ENCODE measurements around the gene SLC35A4.

The SLC35A4 gene, protein sequence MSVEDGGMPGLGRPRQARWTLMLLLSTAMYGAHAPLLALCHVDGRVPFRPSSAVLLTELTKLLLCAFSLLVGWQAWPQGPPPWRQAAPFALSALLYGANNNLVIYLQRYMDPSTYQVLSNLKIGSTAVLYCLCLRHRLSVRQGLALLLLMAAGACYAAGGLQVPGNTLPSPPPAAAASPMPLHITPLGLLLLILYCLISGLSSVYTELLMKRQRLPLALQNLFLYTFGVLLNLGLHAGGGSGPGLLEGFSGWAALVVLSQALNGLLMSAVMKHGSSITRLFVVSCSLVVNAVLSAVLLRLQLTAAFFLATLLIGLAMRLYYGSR

DNA sequence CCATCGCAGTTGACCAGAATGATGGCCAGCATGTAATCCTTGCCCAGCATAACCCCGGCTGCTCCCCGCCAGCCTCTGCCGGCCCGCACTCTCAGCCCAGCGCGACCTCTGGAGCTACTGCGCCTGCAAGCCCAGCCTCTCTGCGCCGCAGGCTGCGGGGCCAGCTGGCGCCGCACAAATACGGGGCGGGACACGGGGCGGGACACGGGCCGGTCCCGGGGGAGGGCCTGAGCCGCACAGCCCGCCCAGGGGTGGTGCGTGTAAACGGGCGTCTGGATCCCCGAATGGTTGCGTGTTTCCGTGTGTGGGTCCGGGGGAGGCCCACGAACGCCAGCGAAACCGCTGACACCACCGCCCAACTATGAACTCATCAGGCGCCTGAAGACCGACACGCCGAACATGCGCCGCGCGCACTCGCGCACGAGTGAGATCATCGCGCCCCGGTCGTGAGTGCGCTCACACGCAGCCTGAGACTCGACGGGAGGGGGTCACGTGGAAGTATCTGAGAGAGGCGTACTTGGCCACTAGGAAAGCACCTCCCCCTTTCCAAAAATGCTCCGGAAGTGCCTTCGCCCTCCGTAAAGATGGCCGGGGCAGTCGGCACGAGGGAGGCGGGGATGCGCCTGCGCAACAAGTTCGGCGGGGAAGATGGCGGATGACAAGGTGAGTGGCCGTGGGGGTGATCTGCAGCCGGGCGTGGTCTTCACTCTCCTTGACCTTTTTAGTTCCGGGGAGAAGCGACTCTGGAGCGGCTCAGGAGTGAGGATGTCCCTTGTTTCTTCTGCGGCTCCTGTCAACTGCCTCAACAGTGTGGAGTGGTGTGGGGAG lies at the start of gene SLC35A4, which contains the start of gene APBB3:
SLC35A4 (plus strand) TSS at position 633 of the 828 bp plus-strand sequence. CDS start 2,342 bp downstream, outside the sequence.
APBB3 (minus strand) TSS at position 403 of the 828 bp plus-strand sequence; CDS start at position 50, 353 bp downstream.
- peak; percentile 99 for DNase-seq

DNA sequence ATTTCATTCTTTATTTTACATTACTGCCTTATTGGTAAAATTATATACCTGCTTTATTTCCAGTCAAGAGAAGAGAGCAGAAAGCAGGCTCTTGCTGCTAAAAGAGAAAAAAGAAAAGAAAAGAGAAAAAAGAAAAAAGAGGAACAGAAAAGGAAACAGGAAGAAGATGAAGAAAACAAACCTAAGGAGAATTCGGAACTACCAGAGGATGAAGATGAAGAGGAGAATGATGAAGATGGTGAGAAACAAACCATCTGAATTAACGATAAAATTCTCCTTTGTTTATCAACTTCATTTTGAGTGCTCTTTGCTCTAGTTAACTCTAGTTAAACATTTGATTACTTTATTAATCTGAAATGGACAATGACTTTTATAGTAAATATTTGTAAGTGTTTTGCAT lies 40.6 kb upstream of the SLC35A4 start:
- no peak for DNase-seq

DNA sequence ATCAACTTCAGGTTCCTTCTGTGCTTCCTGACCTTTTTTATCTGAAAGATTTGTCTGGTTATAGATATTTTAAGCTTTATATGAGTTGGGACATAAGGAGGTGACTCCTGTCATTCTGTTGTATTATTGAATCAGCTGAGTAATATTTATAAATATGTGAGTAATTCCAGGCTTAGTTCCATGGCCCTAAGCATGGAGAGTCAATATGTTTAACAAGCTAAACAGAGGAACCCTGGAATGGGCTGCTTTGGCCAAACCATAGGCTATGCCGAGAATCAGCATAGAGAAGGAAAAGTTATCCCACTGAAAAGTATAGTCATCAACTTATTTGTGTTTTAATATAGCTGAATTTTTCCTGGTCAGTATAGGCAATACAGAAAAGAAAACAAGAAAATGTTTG lies 24.4 kb upstream of the SLC35A4 start:
- no peak for DNase-seq

DNA sequence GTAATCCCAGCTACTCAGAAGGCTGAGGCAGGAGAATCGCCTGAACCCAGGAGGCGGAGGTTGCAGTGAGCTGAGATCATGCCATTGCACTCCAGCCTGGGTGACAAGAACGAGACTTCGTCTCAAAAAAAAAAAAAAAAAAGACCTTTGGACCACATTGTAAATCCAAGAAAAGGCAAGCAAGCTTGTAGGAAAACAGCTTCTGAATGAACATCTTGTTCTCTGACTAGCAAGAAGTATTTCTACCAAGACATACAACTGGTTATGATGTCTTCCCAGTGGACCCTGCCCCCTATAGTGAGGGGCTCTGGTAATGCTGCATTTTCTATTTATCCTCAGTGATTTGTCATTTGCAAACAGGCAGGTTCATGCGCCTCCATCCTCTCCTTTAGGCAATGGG lies 21.7 kb upstream of the SLC35A4 start:
- no peak for DNase-seq

DNA sequence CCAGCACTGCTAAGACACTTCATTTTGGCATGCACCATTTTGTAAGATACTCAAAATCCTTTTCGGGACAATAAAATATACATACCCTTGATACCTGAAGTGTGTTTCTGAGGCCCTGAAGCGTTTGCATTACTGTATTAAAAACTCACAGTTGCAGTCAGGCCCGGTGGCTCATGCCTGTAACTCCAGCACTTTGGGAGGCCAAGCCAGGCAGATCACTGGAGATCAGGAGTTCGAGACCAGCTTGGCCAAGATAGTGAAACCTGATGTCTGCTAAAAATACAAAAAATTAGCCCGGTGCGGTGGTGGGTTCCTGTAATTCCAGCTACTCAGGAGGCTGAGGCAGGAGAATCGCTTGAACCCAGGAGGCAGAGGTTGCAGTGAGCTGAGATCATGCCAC lies 19.6 kb upstream of the SLC35A4 start:
- DNase-seq, result no peak

DNA sequence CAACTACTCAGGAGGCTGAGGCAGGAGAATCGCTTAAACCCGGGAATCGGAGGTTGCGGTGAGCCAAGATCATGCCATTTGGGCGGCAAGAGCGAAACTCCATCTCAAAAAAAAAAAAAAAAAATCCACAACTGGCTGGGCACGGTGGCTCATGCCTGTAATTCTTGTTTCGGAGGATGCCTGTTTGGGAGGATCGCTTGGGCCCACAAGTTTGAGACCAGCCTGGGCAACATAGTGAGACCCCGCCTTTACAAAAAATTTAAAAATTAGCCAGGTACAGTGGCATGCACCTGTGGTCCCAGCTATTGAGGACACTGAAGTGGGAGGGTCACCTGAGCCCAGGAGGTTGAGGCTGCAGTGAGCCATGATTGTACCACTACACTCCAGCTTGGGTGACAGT lies 19.0 kb upstream of the SLC35A4 start:
- no peak for DNase-seq

DNA sequence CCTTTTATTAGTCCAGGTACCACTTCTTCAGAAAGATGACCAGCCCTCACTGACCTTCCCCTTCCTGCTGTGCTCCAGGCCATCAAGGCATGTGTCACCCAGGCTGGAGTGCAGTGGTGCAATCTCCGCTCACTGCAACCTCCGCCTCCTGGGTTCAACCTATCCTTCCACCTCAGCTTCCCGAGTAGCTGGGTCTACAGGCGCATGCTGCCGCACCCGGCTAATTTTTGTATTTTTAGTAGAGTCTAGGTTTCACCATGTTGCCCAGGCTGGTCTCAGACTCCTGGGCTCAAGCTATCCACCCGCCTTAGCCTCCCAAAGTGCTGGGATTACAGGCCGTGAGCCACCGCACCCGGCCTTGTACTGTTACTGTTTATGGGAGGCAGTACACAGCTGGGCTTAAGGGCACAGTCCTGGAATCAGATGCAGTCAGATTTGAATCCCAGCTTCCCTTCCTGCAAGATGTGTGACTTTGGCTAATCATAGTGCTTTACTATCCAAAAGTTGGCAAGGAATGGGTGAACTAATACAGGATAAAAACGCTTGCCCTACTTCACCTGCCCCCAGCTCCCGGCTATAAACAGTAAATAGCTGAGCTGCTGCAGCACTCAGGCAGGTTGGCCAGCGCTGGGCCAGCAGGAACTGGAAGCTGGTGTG lies 17.6 kb upstream of the SLC35A4 start:
- DNase-seq, result no peak

DNA sequence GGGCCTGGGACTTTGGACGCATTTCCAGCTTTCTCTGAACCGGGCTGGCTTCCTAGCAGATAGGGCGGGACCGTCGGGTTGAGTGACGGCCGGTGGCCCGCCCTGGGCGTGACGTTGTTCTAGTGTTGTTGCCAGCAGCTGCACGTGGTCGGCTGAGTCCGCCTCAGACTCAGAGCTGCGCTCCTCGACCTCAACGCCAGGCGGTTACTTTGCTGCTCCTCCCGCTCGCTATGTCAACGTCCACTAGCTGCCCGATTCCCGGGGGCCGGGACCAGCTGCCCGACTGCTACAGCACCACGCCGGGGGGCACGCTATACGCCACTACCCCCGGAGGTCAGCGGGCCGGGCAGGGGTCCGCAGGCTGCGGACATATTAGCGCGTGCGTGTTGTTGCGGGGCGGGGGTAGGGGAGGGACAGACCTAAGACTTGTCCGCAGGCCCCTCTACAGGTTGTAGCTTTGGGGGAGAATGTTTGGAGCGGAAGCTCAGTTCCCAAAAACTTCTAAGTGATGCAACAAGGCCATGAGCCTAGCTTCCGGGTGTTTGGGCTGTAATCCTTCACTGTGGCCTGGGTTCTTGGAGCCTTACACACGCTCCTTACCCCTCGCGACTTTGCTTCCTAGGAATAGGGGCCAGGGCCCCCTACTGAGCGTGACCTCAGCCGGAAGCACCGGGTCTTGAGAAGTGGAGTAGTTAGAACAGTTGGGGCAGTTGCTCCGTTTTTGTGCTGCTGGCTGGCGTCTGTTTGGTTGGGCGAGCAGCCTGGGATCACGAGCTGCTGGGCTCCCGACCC lies 16.9 kb upstream of the SLC35A4 start, which contains the start of gene EIF4EBP3:
EIF4EBP3 (plus strand) TSS at position 155 of the 792 bp plus-strand sequence; CDS start at position 231, 76 bp downstream.
- DNase-seq, result peak; percentile 89

DNA sequence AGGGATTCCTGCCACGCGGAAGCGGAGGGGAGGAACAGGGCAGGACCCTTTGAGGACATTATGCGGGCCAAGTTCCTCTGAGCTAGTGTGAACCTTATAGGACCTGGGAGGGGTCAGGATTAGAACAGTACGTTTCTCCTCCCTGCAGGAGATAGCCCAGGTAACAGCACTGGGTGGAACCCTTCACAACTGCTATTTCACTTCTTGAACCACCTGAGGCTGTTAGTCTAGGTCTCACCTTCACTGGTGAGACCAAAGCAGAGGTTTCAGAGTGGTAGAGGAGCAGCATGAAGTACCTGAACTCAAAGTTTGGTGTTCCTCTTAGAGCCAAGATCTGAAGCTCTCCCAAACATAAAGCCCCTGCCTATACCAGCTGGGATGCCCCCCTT lies 16.3 kb upstream of the SLC35A4 start:
- no peak for DNase-seq

DNA sequence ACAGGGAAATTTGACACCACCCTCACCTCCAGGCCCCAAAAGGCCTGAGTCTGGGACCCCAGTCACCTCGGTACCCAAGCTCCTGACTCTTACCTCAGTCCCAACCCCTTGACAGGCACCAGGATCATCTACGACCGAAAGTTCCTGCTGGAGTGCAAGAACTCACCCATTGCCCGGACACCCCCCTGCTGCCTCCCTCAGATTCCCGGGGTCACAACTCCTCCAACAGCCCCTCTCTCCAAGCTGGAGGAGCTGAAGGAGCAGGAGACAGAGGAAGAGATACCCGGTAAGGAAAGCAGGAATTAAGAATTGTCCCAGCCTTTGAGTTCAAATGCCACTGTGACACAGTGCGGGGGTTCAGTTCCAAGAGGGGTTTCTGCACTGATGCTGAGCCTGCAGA lies 15.8 kb upstream of the SLC35A4 start:
- no peak for DNase-seq

DNA sequence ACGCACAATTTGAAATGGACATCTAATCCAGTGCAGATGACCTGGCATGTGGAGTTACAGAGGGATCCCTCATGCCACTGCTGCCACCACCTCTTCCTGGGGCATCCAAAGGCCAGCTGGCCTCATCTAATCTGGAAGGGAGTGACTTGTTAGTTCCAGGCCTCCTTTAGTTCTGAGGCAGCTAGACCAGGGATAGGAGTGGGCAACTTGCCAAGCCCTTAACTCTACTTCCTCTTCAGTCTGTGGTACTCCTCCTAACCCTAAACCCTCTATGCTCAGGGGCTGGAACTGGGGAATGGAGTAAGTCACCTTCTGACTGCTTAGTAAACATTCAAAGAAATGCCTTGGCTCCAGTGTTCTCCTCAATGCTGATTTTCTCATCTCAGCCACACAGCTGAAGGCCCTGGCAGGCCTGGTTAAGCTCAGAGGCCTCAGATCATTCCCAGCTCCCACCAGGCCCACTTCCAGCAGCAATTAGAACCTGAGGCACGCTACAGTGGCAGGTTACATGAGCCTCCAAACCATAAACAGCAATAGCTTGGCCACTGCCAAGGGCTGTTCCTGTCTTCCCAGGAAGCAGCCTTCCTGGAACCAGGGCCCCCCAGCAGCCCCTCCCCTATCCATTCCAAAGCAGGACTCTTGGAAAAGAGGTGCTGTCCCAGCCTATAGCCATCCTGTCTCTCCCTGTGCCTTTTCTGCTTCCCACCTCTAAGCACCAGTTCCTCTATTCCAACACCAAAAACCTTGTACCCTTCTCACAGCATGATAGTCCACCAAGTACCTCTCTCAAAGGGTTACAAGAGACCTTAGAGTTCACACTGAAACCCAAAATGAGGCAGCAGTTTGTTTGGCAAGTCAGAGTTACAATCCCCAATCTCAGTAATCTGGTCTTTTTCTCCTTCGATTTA lies 15.1 kb upstream of the SLC35A4 start:
- DNase-seq, result no peak

DNA sequence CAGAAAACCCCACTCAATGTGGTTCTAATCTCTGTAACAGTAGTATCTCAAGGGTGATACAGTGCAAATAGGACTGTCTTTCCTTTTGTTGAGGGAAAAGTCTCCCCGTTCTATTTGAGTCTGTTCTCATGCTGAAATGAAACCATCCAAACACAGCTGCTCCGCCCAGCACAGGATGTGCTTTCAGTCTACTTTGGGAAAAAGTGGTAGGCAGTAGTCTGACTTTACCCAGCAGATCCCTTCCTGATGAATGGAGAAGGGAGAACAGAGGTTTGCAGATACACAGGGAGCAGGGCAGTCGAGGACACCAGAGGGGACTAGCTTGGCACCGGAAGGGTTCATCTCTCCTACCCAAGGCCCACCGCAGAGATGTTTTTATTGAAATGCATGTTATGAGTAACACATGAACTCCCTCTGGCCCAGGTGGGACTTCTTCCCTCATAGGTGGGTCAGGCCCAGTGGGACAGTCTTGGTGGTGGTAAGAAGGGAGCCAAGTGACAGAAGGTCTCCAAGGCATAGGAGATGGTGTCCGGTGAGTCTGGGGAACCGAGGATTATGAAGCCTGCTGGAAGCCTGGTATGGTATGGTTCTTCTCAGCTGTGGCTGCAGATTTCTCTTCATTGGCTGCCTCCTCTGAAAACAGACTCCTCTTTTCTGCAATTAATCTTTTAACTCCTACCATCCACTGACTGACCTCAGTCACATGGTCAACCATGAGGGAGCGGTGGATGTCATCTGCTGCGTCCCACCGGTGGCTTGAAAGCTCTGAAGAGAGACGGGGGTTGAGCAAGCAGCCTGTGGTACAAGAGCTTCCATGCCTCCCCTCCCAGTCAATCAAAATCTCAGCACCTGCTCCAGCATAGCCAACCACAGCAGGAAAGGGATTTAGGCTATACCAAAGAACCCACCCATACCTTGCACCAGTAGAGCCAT lies 14.2 kb upstream of the SLC35A4 start:
- DNase-seq, result no peak

DNA sequence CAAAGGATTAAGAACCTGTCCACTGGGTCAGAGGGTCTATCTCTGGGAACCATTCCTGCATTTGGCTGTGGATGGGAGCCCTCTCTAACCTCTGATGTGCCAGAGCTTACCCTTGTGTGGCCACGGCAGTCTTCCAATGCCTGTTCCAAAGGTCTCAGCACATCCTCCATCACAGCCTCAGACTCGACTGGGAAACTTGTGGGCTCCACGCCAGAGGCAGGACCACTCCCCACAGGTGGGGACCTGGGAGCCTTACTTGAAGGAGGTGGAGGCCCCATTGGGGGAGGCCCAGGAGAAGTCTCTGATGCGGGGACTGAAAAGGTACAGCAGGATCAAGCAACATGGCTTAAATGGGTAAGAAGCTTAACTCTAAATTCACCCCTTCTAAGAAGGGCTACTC lies 12.8 kb upstream of the SLC35A4 start:
- no peak for DNase-seq

DNA sequence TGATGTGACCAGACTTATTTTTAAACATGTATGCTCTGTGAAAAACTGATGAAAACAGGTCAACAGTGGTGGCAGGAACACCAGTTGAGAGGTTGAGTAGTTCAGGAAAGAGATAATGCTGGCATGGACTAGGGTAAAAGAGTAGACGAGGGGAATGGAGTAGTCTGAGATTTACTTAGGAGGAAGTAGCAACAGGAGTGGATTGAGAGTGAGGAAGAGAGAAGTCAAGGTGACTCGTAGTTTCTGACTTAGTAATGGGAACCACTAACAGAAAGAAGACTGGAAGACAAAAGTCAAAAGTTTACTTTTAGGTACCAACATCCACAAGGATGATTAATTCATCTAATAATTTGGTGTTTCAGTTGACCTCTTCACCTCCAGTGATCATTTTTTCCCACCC lies 11.0 kb upstream of the SLC35A4 start:
- peak; percentile 54 for DNase-seq

DNA sequence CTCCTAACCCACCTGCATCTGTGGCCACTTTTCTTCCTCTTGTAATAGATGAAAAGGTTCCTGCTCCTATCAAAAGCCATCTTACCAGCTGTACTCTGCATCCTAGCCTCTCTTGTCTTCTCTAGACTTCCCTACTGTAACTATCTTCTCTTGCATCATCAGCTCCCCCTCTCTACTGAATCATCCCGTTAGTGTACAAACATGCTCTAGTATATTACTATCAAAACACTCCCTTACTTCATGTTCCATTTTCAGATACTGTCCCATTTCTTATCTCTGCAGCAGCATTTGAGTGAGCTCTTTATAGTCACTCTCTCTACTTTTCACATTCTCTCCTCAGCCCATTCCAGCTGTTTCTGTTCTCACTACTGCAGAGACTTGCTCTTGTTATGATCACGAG lies 10.2 kb upstream of the SLC35A4 start:
- no peak for DNase-seq

DNA sequence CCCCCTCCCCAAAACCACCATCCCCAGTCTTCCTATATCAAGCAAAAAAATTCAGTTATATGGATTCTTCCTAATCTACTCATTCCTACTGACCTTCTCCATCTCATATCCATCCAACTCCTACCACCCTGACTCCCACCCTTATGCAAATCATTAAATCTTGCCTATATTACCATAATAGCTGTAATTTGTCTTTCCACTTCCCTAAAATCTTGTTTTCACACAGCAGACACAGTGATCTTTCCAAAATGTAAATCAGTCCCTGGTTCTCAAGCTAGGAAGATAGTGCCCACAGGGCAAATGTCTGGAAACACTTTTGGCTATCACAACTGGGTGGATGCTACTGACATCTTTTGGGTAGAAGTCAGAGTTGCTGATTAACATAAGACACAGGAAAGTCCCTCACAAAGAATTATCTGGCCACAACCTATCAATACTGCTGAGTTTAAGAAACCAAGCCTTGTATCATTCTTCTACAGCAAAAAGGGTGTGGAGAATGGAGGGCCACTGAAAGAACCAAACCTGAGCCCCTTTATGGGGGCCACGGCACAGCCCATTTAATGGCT lies 8.8 kb upstream of the SLC35A4 start:
- no peak for DNase-seq

DNA sequence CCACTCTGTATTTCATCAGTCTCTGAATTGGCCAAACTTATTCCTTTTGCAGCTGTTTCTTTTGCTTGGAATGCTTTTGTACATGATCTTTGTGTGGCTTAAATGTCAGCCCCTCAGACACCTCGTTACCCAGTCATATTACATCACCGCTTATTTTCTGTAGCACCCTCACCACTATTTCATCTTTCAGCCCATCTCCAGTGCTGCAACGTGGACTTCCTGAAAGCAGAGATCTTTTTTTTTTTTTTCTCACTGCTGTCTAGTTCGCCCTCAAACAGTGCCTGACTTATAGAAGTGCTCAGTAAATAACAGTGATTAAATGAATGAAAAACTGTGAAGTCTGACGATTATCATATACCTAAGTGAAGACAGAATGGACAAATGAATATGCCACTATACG lies 8.2 kb upstream of the SLC35A4 start:
- no peak for DNase-seq

DNA sequence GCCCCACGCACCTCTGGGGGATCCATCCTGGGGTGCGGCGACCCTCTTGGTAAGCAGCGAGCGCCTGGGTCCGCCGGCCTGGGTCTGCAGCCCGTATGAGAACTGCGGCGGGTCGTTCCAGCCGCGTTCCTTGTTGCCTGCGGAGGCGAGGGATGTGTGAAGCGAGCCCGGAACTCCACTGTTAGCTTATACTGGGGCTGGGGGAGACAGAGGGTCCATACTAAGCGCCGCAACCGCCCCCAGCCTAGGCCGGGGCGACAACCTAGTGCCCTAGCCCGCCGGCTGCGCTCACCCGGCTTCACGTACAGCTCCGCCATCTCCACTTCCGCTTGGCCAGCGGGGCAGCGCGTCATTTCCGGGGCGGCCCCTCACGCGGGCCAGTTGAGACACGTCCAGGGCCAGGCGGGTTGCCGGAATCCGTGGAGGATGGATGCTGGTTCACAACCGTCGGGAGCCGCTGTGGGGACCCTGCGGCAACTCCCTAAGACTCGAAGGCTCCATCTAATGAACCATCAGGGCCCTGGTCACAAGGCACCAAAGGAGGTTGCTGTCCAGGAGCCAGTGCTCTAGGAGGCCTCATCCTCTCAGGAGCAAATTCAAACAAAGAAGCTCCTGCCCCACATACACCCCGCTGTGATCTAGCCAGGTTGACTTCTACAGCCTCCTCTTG lies 7.4 kb upstream of the SLC35A4 start, which contains the start of gene SRA1:
SRA1 (minus strand) TSS at position 338 of the 670 bp plus-strand sequence; CDS start at position 317, 21 bp downstream.
- peak; percentile 94 for DNase-seq

DNA sequence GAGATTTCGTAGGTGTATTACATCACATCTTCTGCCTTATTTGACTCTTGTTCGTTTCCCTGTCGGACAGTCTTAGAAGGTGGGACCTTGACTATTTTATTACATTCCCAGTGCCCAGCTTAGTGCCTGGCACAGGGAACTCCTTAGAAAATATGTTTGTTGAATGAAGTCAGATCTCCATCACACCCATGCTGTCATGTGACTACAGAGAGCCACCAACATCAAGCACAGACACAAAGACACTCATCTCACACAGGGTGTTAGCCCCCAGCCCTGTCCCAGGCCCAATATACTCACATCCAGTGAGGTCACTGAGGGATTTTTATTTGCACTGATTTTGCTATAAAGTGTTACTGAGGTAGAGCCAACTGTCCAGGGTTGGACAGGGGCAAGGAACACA lies 6.7 kb upstream of the SLC35A4 start:
- no peak for DNase-seq
